Endothelial cell of umbilical vein (primary cell): Measurements from ENCODE around the gene GZMM. TPM values are rescaled to one million over a fixed set of nuclear protein-coding genes. Genes with fewer than 3 reads are reported as not detected.

Source experiments
- BruUV-seq: library from RNA; stranded (reverse); fragments of 400-500 nt; replicated peaks from 2 replicates; lab custom pipeline; 2021; lab: Mats Ljungman, UMichigan
- CTCF ChIA-PET: fragments of 300-600, 350-600 bp; sonication (Branson Sonifier 250); formaldehyde crosslinking; loops from one replicate; lab custom pipeline; 2021; ENCODE audit warnings: antibody characterized with exemption, inconsistent platforms; lab: Charles Lee
- POLR2A ChIA-PET: fragments of 300-600, 350-600 bp; sonication (Branson Sonifier 250); formaldehyde crosslinking; loops from one replicate; lab custom pipeline; 2021; ENCODE audit warnings: antibody characterized with exemption, inconsistent platforms; lab: Charles Lee
- DNase-seq: peaks from one replicate; pipeline ENCODE4 v3.0.0-alpha.2; 2011; ENCODE audit warnings: low read depth, low spot score
- FAIRE-seq: peaks from 2 replicates; lab custom pipeline; 2011; peaks lifted over from hg19 to GRCh38; lab: Jason Lieb, UNC
- H2AFZ ChIP-seq: 2 replicates; pipeline ENCODE4 v1.6.0; 2012; ENCODE audit warnings: low read depth, low read length, control low read depth, inconsistent platforms
- H3K27ac ChIP-seq: 2 replicates; pipeline ENCODE4 v1.5.1; 2011; ENCODE audit warnings: low read depth, mild to moderate bottlenecking, control low read depth, low read length, moderate library complexity; ENCODE audit not compliant: insufficient read depth
- H3K27me3 ChIP-seq, 2 experiments: 2 replicates each; pipeline versions ENCODE4 v1.6.0 to v1.6.1; 2011; ENCODE audit warnings: low read length in 2 of 2, mixed read lengths in 1 of 2; ENCODE audit not compliant: control insufficient read depth in 2 of 2, insufficient read depth in 2 of 2
- H3K36me3 ChIP-seq, 2 experiments: 2 replicates in 1 of 2; 3 replicates in 1 of 2; pipeline ENCODE4 v1.5.1; 2011; ENCODE audit warnings: low read length in 2 of 2, mild to moderate bottlenecking in 1 of 2, moderate library complexity in 1 of 2; ENCODE audit not compliant: control insufficient read depth in 2 of 2, insufficient read depth in 2 of 2; ENCODE audit errors: extremely low read depth in 1 of 2
- H3K4me1 ChIP-seq: 3 replicates; pipeline ENCODE4 v1.5.1; 2011; ENCODE audit warnings: mild to moderate bottlenecking, low read length; ENCODE audit not compliant: control insufficient read depth, insufficient read depth; ENCODE audit errors: extremely low read depth
- H3K4me2 ChIP-seq: 2 replicates; pipeline ENCODE4 v1.6.1; 2011; ENCODE audit warnings: low read length, control low read depth, mixed read lengths; ENCODE audit not compliant: insufficient read depth
- H3K4me3 ChIP-seq, 3 experiments: fragments of 200-600 bp in 1 of 3; sonication (generic), shearing (Covaris generic) in 1 of 3; replicated peaks in 1 of 3; 2 replicates each; pipeline ENCODE4 v1.5.1; 2011 to 2016; ENCODE audit warnings: control low read depth in 3 of 3, low read length in 3 of 3, mild to moderate bottlenecking in 2 of 3, inconsistent platforms in 1 of 3, low read depth in 1 of 3, moderate library complexity in 1 of 3; ENCODE audit not compliant: insufficient read depth in 1 of 3
- H3K79me2 ChIP-seq: 2 replicates; pipeline ENCODE4 v1.6.0; 2012; ENCODE audit warnings: low read length, inconsistent platforms; ENCODE audit not compliant: control insufficient read depth, insufficient read depth
- H3K9ac ChIP-seq: replicated peaks from 2 replicates; pipeline ENCODE3; 2011; ENCODE audit warnings: low read length, control low read depth; ENCODE audit not compliant: insufficient read depth; ENCODE audit errors: extremely low read depth
- H3K9me1 ChIP-seq: replicated peaks from 3 replicates; pipeline ENCODE4 v1.6.0; 2011; ENCODE audit warnings: mild to moderate bottlenecking, low read length; ENCODE audit not compliant: control insufficient read depth, insufficient read depth; ENCODE audit errors: extremely low read depth
- H3K9me3 ChIP-seq: replicated peaks from 2 replicates; pipeline ENCODE4 v1.5.1; 2012; ENCODE audit warnings: low read length, inconsistent platforms; ENCODE audit not compliant: control insufficient read depth, insufficient read depth
- H4K20me1 ChIP-seq: replicated peaks from 2 replicates; pipeline ENCODE3; 2011; ENCODE audit warnings: mild to moderate bottlenecking, low read length; ENCODE audit not compliant: control insufficient read depth, insufficient read depth; ENCODE audit errors: extremely low read depth
- FOS ChIP-seq: IDR thresholded peaks from 2 replicates; pipeline ENCODE4 v1.6.1; 2011; ENCODE audit warnings: mild to moderate bottlenecking, low read length, moderate library complexity, borderline replicate concordance; ENCODE audit not compliant: insufficient read depth
- GATA2 ChIP-seq: IDR thresholded peaks from 2 replicates; pipeline ENCODE4 v1.7.0; 2011; ENCODE audit warnings: low read depth, mild to moderate bottlenecking, moderate library complexity, mixed read lengths, low read length; ENCODE audit not compliant: insufficient read length, insufficient read depth
- JUN ChIP-seq: IDR thresholded peaks from 2 replicates; pipeline ENCODE4 v1.6.1; 2011; ENCODE audit warnings: borderline replicate concordance, low read depth; ENCODE audit not compliant: insufficient read length, insufficient read depth
- MYC ChIP-seq: IDR thresholded peaks from one replicate; pipeline ENCODE4 v1.6.1; 2011; ENCODE audit warnings: mild to moderate bottlenecking, low read depth, low read length
- POLR2A ChIP-seq: IDR thresholded peaks from 2 replicates; pipeline ENCODE4 v1.6.1; 2012; ENCODE audit warnings: low read depth, mild to moderate bottlenecking, control low read depth, low read length
- dilution Hi-C: fragments of 300-500 bp; cut with MboI; formaldehyde crosslinking; loops from one replicate; pipeline ENCODE4 v1.15.0; 2019; ENCODE audit warnings: low sequenced_read_pairs; ENCODE audit not compliant: extremely low pct_ligation_motif_present
- intact Hi-C: fragments of 100-400 bp; cut with micrococcal nuclease; formaldehyde crosslinking; loops from one replicate; pipeline ENCODE4 v1.10.0; 2022
- polyA plus RNA-seq, 4 experiments: library from polyadenylated mRNA; depleted of rRNA in 3 of 4; stranded (reverse) in 3 of 4; unstranded in 1 of 4; fragments of >200 nt; gene quantifications; 2 replicates each; pipeline versions ENCODE4 v1.2.1 to v1.2.3, GENCODE V29; 2011 to 2012; ENCODE audit warnings: missing spikeins in 1 of 4
- total RNA-seq: library from RNA; stranded (reverse); gene quantifications from 2 replicates; pipeline ENCODE4 v1.2.3, GENCODE V29; 2021
- TF ChIP-seq, protein P1 (sequence below), 2 donors: IDR thresholded peaks; 1 replicate in 1 of 2; 2 replicates in 1 of 2; pipeline ENCODE4 v1.5.1; 2011; ENCODE audit warnings: low read length in 2 of 2, mild to moderate bottlenecking in 2 of 2, moderate library complexity in 2 of 2, control low read depth in 1 of 2, inconsistent platforms in 1 of 2, low read depth in 1 of 2; ENCODE audit not compliant: insufficient read depth in 1 of 2; ENCODE audit errors: extremely low read depth in 1 of 2

The GZMM gene
- total and polyA plus RNA-seq, 2 donors (not counting 3 experiments of a cell fraction or from before 2014, with no cell fraction given): not detected

- Histone ChIP-seq H3K4me1 (no peaks in the 10 kb centered on the region), H3K9me3 (no peaks in the 10 kb centered on the region), H3K27ac (no peak overlapping the region), H3K27me3 (no peaks in the 10 kb centered on the region), H3K4me3 (no peak overlapping the region), H3K79me2 (peaks cover 2% of the 10 kb centered on the region), H2AFZ (no peak overlapping the region), H3K36me3 (peaks cover 5 to 30% of the 10 kb centered on the region in 2 experiments), H3K9me1 (no peaks in the 10 kb centered on the region), H4K20me1 (no peaks in the 10 kb centered on the region), H3K9ac (no peak overlapping the region), H3K4me2 (no peak overlapping the region)
- CTCF ChIA-PET: interaction anchor here (1.3 to 1.7 kb wide), 2 partner anchors 10 to 31 kb away, joined by 3 to 7 read pairs; partner anchors contain the start of gene CDC34
- no TSS peak for BruUV-seq
- dilution Hi-C loops (no loop called here), intact Hi-C loops (no loop called here)
- DNase-seq (no peak), FAIRE-seq (no peak)
- TF ChIP-seq GATA2 (no peak), POLR2A (no peak), JUN (no peak)
- POLR2A ChIA-PET: no interaction called here
Observed at GRCh38 chr19:542173-542866, 1.5 kb upstream of the GZMM start.

GRCh38 chr19:547117-547516 lies 3.3 kb downstream of the GZMM start:
- no peaks in the 10 kb centered on the region for H3K4me1 ChIP-seq
- TF ChIP-seq JUN: no peak
- TF ChIP-seq, protein P1, sequence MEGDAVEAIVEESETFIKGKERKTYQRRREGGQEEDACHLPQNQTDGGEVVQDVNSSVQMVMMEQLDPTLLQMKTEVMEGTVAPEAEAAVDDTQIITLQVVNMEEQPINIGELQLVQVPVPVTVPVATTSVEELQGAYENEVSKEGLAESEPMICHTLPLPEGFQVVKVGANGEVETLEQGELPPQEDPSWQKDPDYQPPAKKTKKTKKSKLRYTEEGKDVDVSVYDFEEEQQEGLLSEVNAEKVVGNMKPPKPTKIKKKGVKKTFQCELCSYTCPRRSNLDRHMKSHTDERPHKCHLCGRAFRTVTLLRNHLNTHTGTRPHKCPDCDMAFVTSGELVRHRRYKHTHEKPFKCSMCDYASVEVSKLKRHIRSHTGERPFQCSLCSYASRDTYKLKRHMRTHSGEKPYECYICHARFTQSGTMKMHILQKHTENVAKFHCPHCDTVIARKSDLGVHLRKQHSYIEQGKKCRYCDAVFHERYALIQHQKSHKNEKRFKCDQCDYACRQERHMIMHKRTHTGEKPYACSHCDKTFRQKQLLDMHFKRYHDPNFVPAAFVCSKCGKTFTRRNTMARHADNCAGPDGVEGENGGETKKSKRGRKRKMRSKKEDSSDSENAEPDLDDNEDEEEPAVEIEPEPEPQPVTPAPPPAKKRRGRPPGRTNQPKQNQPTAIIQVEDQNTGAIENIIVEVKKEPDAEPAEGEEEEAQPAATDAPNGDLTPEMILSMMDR (IDR thresholded peaks at IDR 0.05; ENCODE audit: extremely low read depth in 1 of 2, insufficient read depth in 1 of 2, low read depth in 1 of 2, low read length in 2 of 2): no peak
- no peak for TF ChIP-seq POLR2A
- no peak for TF ChIP-seq FOS
- no peak for TF ChIP-seq MYC
- no peak for TF ChIP-seq GATA2
- no peak overlapping the region for H3K4me2 ChIP-seq
- no peak for DNase-seq
- FAIRE-seq: no peak
- intact Hi-C loops (no loop called here), dilution Hi-C loops (no loop called here)
- ChIA-PET POLR2A (no interaction called here), CTCF (no interaction called here)
- H3K79me2 ChIP-seq: no peaks in the 10 kb centered on the region
- H3K9me1 ChIP-seq: no peaks in the 10 kb centered on the region
- H3K9me3 ChIP-seq: no peaks in the 10 kb centered on the region
- H2AFZ ChIP-seq: no peak overlapping the region
- H3K36me3 ChIP-seq: peaks cover 0 to 6% of the 10 kb centered on the region in 2 experiments
- no TSS peak for BruUV-seq
- no peak overlapping the region for H3K9ac ChIP-seq
- H3K4me3 ChIP-seq: no peak overlapping the region
- no peak overlapping the region for H3K27ac ChIP-seq
- no peaks in the 10 kb centered on the region for H3K27me3 ChIP-seq
- H4K20me1 ChIP-seq: no peaks in the 10 kb centered on the region
